ENCODE results near the gene SLC25A1.

DNA sequence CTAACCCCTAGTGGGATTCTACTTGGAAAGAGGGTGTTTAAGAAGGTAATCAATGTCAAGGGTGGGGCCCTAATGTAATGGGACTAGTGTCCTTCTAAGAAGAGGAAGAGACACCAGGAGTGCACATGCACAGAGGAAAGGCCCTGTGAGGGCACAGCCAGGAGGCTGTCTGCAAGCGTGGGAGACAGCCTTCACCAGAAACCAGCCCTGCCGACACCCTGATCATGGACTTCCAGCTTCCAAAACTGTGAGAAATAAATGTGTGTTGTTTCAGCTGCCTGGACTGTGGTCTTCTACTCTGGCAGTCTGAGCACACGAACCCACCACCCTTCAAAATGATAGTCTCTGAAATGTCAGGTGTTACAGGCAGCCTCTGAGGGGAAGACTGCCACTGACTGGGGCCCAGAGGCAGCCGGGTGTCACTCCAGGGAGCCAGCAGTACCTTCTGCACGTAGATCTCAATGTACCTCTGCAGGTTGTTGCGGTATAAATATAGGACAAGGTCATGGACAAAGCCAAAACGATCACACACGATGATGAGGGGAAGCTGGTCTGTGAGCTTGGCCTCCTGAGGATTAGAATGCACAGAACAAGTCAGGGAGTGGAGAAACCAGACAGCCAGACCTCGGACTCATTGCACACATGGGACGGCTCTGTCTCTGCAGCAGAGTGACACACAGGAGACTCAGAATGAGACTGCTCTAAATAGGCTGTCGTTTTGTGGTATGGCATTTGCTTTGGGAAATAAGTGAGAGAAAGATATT is 43.9 kb upstream of the SLC25A1 start:
- TF ChIP-seq, protein P1, sequence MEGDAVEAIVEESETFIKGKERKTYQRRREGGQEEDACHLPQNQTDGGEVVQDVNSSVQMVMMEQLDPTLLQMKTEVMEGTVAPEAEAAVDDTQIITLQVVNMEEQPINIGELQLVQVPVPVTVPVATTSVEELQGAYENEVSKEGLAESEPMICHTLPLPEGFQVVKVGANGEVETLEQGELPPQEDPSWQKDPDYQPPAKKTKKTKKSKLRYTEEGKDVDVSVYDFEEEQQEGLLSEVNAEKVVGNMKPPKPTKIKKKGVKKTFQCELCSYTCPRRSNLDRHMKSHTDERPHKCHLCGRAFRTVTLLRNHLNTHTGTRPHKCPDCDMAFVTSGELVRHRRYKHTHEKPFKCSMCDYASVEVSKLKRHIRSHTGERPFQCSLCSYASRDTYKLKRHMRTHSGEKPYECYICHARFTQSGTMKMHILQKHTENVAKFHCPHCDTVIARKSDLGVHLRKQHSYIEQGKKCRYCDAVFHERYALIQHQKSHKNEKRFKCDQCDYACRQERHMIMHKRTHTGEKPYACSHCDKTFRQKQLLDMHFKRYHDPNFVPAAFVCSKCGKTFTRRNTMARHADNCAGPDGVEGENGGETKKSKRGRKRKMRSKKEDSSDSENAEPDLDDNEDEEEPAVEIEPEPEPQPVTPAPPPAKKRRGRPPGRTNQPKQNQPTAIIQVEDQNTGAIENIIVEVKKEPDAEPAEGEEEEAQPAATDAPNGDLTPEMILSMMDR (conservative IDR thresholded peaks at IDR 0.05; ENCODE audit: low read length), result no peak
- TF ChIP-seq EZH2phosphoT487 (IDR thresholded peaks at IDR 0.05; ENCODE audit: borderline replicate concordance), result no peak

All from Loucy (cell line).